ENCODE data around the gene C1orf167.

C1orf167 gene

GRCh38 chr1:11736746-11737639 lies 25.0 kb upstream of the C1orf167 start:
- DNase-seq = no peak

- DNase-seq = no peak
These were observed 23.9 kb upstream of the C1orf167 start for GRCh38 chr1:11738096-11738495.

GRCh38 chr1:11738783-11739182 lies 23.2 kb upstream of the C1orf167 start:
- no peak for DNase-seq

- DNase-seq = no peak
These were observed 21.5 kb upstream of the C1orf167 start for GRCh38 chr1:11740258-11741192.

GRCh38 chr1:11741482-11741881 lies 20.5 kb upstream of the C1orf167 start:
- no peak for DNase-seq

- no peak for DNase-seq
These were observed 20.0 kb upstream of the C1orf167 start for GRCh38 chr1:11741919-11742558.

GRCh38 chr1:11744287-11744686 lies 17.7 kb upstream of the C1orf167 start:
- no peak for DNase-seq

- no peak for DNase-seq
These were observed 15.9 kb upstream of the C1orf167 start for GRCh38 chr1:11746092-11746491.

GRCh38 chr1:11746795-11747487 lies 15.1 kb upstream of the C1orf167 start:
- no peak for DNase-seq

GRCh38 chr1:11748294-11749202 lies 13.4 kb upstream of the C1orf167 start:
- DNase-seq = no peak

- no peak for DNase-seq
These were observed 12.7 kb upstream of the C1orf167 start for GRCh38 chr1:11749203-11749689.

- DNase-seq = no peak
These were observed 12.0 kb upstream of the C1orf167 start for GRCh38 chr1:11749996-11750395.

- DNase-seq = no peak
These were observed 10.9 kb upstream of the C1orf167 start for GRCh38 chr1:11751087-11751486.

- DNase-seq = no peak
These were observed 9.5 kb upstream of the C1orf167 start for GRCh38 chr1:11752359-11753088.

- DNase-seq = no peak
These were observed 8.3 kb upstream of the C1orf167 start for GRCh38 chr1:11753555-11754208.

GRCh38 chr1:11757047-11757446 lies 4.9 kb upstream of the C1orf167 start:
- DNase-seq = no peak

GRCh38 chr1:11759791-11760190 lies 2.2 kb upstream of the C1orf167 start:
- no peak for DNase-seq

GRCh38 chr1:11761285-11761684 lies 708 bp upstream of the C1orf167 start:
- DNase-seq = no peak

GRCh38 chr1:11764115-11764514 lies 2.1 kb downstream of the C1orf167 start:
- no peak for DNase-seq

- DNase-seq = no peak
These were observed 2.5 kb downstream of the C1orf167 start for GRCh38 chr1:11764519-11764918.

All from cerebellar nuclear complex (tissue), 1 donor.